Activated CD4-positive, alpha-beta memory T cell treated with anti-CD3 and anti-CD28 coated beads, Interleukin-2, amount 10 ng/mL, durations not matched to agents 7 days and 5 days (primary cell): Measurements from ENCODE around the gene VPS52. TPM values are rescaled to one million over a fixed set of nuclear protein-coding genes. Genes with fewer than 3 reads are reported as not detected.
"Not testable (repeated sequence)": the region's sequence is repeated elsewhere in the genome, so short reads cannot be mapped to it uniquely, and the experiment has no call there.

Source experiments
- CTCF ChIA-PET: fragments of 350-600 bp; sonication (Branson Sonifier 250); formaldehyde crosslinking; loops from one replicate; lab custom pipeline; 2021; ENCODE audit warnings: antibody characterized with exemption, inconsistent platforms; lab: Charles Lee
- POLR2A ChIA-PET: fragments of 350-600 bp; sonication (Branson Sonifier 250); formaldehyde crosslinking; loops from one replicate; lab custom pipeline; 2021; ENCODE audit warnings: antibody characterized with exemption; lab: Charles Lee
- DNase-seq: peaks from one replicate; pipeline ENCODE4 v3.0.0-alpha.2; 2020
- H3K27ac Mint-ChIP-seq: one replicate; pipeline ENCODE4 v1.8.0; 2021; ENCODE audit warnings: mild to moderate bottlenecking, mixed read lengths
- H3K27me3 Mint-ChIP-seq: one replicate; pipeline ENCODE4 v1.8.0; 2021; ENCODE audit warnings: mixed read lengths
- H3K36me3 Mint-ChIP-seq: one replicate; pipeline ENCODE4 v1.8.0; 2021; ENCODE audit warnings: low read depth, mixed read lengths
- H3K4me1 Mint-ChIP-seq: one replicate; pipeline ENCODE4 v1.8.0; 2021; ENCODE audit warnings: mixed read lengths
- H3K4me3 Mint-ChIP-seq: one replicate; pipeline ENCODE4 v1.8.0; 2021; ENCODE audit warnings: mild to moderate bottlenecking, mixed read lengths
- H3K9me3 Mint-ChIP-seq: one replicate; pipeline ENCODE4 v1.8.0; 2021; ENCODE audit warnings: mixed read lengths
- total RNA-seq, 2 experiments: library from RNA; stranded (reverse); gene quantifications; one replicate each; pipeline ENCODE4 v1.2.3, GENCODE V29; 2021

The VPS52 gene
- total RNA-seq, 2 experiments from 2014 or later = 53.1 to 59.7 TPM

DNA sequence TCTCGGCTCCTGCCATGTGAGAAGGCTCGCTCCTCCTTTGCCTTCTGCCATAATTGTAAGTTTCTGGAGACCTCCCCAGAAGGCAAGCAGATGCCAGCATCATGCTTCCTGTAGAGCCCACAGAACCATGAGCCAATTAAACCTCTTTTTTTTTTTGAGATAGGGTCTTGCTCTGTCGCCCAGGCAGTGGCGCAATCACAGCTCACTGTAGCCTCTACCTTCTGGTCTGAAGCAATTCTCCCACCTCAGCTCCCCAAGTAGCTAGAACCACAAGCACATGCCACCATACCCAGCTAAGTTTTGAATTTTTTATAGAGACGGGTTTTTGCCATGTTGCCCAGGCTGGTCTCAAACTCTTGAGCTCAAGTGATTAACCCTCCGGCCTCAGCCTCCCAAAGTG, 34.8 kb downstream of the VPS52 start:
- H3K27me3 Mint-ChIP-seq = peaks cover 41% of the 10 kb centered on the region
- DNase-seq = no peak
- no peak overlapping the region for H3K4me3 Mint-ChIP-seq
- POLR2A ChIA-PET = no interaction called here
- no peak overlapping the region for H3K27ac Mint-ChIP-seq
- peaks cover 2% of the 10 kb centered on the region for H3K4me1 Mint-ChIP-seq
- CTCF ChIA-PET = interaction anchor here (2.6 kb wide), 1 partner anchor 12 kb away, joined by 17 read pairs; no protein-coding TSS in a partner anchor
- no peaks in the 10 kb centered on the region for H3K9me3 Mint-ChIP-seq
- no peaks in the 10 kb centered on the region for H3K36me3 Mint-ChIP-seq

DNA sequence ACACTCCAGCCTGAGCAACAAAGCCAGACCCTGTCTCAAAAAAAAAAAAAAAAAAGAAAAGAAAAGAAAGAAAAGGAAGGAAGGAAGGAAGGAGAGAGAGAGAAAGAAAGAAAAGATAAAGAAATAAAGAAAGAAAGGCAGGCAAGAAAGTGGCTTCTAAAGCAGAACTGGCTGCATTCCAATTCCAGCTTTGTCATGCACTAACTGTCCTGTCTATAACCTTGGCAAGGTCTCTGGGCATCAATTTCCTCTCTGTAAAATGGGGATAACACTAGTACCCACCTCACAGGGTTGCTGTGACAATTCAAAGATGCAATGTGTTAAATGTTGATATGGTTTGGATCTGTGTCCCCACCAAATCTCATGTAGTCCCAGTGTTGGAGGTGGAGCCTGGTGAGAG, 35.3 kb downstream of the VPS52 start:
- no peaks in the 10 kb centered on the region for H3K36me3 Mint-ChIP-seq
- H3K27me3 Mint-ChIP-seq = peaks cover 43% of the 10 kb centered on the region
- DNase-seq = no peak
- H3K4me3 Mint-ChIP-seq = no peak overlapping the region
- H3K9me3 Mint-ChIP-seq = no peaks in the 10 kb centered on the region
- no peaks in the 10 kb centered on the region for H3K4me1 Mint-ChIP-seq
- CTCF ChIA-PET = interaction anchor here (0.5 kb wide), 1 partner anchor 410 kb away, joined by 3 read pairs; no protein-coding TSS in a partner anchor
- POLR2A ChIA-PET = no interaction called here
- H3K27ac Mint-ChIP-seq = no peak overlapping the region

DNA sequence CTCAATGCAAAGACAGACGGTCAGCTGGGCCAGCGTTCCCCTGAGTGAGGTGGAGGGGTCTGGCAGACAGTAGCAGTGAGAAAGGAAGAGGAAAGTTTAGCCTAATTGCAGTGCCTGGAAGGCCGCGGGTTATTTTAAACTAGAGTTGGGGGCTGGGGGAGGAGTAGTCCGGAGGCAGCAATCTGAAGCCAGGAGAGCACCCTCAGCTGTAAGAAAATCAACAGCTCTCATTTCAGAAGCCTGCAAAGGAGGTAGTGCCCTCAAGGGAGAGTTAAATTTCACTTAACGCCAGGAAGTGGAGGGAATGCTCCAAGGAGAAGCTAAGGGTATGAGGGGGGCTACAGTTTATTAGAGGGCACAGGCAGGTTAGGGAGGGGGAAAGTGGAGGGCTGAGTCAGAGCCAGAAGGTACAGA, 36.4 kb downstream of the VPS52 start:
- Mint-ChIP-seq H3K36me3 (no peaks in the 10 kb centered on the region), H3K4me3 (no peak overlapping the region), H3K27ac (no peak overlapping the region), H3K9me3 (no peaks in the 10 kb centered on the region), H3K27me3 (peaks cover 43% of the 10 kb centered on the region), H3K4me1 (no peaks in the 10 kb centered on the region)
- POLR2A ChIA-PET = no interaction called here
- no peak for DNase-seq
- CTCF ChIA-PET = interaction anchor here (1.1 to 1.5 kb wide), 2 partner anchors 10 to 13 kb away, joined by 3 to 6 read pairs; no protein-coding TSS in a partner anchor

DNA sequence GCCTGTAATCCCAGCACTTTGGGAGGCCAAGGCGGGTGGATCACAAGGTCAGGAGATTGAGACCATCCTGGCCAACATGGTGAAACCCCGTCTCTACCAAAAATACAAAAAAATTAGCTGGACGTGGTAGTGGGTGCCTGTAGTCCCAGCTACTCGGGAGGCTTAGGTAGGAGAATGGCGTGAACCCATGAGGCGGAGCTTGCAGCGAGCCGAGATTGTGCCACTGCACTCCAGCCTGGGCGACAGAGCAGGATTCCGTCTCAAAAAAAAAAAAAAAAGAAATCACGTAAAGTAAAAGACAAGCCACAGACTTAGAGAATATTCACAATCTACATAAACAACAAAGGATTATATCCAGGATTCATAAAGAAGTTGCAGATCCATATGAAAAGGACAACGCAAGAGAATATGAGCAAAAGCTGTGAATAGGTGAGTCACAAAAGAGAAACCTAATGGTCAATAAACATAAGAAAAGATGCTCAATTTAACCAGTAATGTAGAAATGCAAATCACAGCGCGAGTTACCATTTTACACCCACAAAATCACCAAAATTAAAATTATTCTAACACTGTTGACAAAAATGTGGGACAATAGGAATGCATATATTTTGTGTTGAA, 45.1 kb downstream of the VPS52 start:
- H3K4me1 Mint-ChIP-seq, H3K4me3 Mint-ChIP-seq, H3K36me3 Mint-ChIP-seq, H3K27ac Mint-ChIP-seq, POLR2A ChIA-PET, H3K9me3 Mint-ChIP-seq, DNase-seq: not testable (repeated sequence)
- H3K27me3 Mint-ChIP-seq = peaks cover 52% of the 10 kb centered on the region
- CTCF ChIA-PET = interaction anchor here (1.2 kb wide), 1 partner anchor 22 kb away, joined by 3 read pairs; no protein-coding TSS in a partner anchor

DNA sequence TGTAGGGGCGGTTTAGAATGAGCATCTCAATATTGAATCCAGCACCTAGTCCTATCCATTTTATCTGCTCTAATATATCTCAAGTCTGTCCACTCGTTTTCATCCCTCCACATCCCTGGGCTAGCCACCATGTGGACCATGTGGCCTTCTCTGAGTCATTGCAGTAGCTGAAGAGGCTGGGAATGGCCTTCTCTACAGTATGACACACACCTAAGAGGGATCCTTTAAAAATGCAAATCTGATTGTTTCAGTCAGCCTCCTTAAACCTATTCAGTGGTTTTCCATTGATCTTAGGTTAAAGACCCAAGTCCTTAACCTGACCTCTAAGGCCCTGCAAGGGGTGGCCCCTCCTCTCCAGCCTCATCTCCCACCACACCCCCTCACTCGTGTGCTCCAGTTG, 54.0 kb downstream of the VPS52 start:
- peaks cover 62% of the 10 kb centered on the region for H3K27me3 Mint-ChIP-seq
- POLR2A ChIA-PET = no interaction called here

DNA sequence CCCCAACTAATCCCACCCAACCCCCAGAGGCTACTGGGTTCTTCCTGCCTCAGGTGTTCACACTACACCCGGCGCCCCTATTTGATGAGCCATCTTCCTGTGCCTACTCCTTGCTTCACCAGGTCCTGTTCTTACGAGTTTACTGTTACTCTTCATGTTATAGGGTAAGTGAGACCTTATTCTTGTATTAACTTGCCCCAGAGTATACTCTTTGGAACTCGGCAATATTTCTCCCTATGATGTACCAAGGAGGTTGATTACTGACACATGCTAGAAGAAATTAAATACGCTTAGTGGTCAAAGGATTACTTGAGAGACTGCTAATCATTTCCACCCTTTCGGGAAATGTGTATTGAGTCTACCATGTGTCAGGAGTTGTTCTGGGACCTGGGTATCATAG, 54.4 kb downstream of the VPS52 start:
- no peak overlapping the region for H3K4me3 Mint-ChIP-seq
- POLR2A ChIA-PET = interaction anchor here (1.1 kb wide), 1 partner anchor 9 kb away, joined by 4 read pairs; the partner anchor contains the start of gene RING1
- peaks cover 16% of the 10 kb centered on the region for H3K4me1 Mint-ChIP-seq
- no peak overlapping the region for H3K27ac Mint-ChIP-seq
- CTCF ChIA-PET = no interaction called here
- H3K27me3 Mint-ChIP-seq = peaks cover 60% of the 10 kb centered on the region
- no peak for DNase-seq
- H3K36me3 Mint-ChIP-seq = peaks cover 11% of the 10 kb centered on the region
- no peaks in the 10 kb centered on the region for H3K9me3 Mint-ChIP-seq

More for the DNA sequence above, 54.0 kb downstream of the VPS52 start:
- no peak for DNase-seq
- Mint-ChIP-seq H3K36me3 (peaks cover 7% of the 10 kb centered on the region), H3K4me3 (no peak overlapping the region), H3K9me3 (no peaks in the 10 kb centered on the region), H3K27ac (no peak overlapping the region), H3K4me1 (peaks cover 13% of the 10 kb centered on the region)
- CTCF ChIA-PET = interaction anchor here (2.0 kb wide), 1 partner anchor 31 kb away, joined by 6 read pairs; no protein-coding TSS in a partner anchor

DNA sequence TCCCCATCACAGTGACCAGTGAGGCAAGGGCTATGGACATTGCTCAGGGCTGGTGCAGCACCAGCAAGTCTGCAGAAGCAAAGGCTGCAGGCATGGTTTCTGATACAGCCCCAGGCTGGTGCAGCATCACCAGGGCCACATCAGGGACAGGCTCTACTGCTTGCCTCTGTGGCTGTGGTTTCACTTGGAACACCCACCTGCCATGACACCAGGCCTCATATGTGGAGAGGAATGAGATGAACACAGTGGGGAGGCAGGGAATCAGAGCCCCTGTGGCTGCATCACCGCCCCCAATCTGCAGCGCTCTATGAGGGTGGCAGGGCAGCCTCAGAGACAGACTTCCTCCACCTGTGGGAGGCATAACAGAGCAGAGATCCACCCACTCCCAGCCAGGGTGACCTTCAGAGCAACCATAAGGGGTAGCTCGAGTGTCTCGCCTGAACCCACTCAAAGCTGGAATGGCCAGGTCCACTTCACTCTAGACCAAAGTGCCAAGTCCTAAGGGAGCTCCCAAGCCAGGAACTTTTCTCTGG, 55.5 kb downstream of the VPS52 start:
- no peak overlapping the region for H3K27ac Mint-ChIP-seq
- DNase-seq = no peak
- H3K4me1 Mint-ChIP-seq = peaks cover 16% of the 10 kb centered on the region

DNA sequence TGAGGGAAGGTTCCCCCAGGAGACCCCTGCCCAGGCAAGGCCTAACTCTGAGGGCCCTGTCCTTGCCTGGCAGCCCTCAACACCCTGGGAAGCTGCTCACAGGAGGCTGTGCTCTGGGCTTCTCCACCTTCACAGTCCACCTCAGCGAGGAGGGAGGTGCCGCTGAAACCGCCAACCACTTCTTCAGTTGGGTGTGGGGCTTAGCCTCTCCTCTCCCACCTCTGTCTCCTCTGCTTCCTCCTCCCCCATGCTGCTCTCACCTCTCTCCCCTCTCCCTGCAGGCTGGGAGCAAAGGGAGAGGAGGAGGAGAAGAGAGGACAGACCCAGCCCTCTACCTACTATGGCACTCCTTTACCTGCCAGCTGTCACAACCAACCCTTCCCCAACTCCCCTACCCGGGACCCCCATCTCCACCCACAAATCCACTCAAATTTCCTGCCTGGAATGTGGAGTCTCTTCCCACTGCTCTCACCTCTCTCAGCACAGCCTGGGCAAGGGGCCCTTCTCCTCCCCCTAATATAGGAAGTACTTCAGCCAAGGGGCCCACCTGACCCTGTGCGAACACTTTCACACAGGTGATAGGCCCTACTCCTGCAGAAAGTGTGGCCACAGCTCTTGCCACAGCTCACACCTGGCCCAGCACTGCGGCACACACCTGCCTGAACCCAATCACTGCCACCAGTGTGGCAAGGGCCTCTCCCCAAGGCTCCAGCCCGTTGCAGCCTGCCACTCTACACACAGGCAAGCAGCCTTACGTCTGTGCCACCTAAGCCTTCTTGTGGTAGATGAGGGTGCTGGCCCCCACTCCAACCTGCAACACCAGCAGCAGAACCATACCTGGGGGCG, 56.2 kb downstream of the VPS52 start:
- Mint-ChIP-seq H3K4me3 (no peak overlapping the region), H3K27ac (no peak overlapping the region), H3K4me1 (peaks cover 16% of the 10 kb centered on the region)

More for the DNA sequence above, 55.5 kb downstream of the VPS52 start:
- ChIA-PET POLR2A (interaction anchor here (1.1 kb wide), 1 partner anchor 8 kb away, joined by 4 read pairs; the partner anchor contains the start of gene RING1), CTCF (no interaction called here)
- peaks cover 52% of the 10 kb centered on the region for H3K27me3 Mint-ChIP-seq
- no peak overlapping the region for H3K4me3 Mint-ChIP-seq
- H3K36me3 Mint-ChIP-seq = peaks cover 15% of the 10 kb centered on the region
- H3K9me3 Mint-ChIP-seq = no peaks in the 10 kb centered on the region

DNA sequence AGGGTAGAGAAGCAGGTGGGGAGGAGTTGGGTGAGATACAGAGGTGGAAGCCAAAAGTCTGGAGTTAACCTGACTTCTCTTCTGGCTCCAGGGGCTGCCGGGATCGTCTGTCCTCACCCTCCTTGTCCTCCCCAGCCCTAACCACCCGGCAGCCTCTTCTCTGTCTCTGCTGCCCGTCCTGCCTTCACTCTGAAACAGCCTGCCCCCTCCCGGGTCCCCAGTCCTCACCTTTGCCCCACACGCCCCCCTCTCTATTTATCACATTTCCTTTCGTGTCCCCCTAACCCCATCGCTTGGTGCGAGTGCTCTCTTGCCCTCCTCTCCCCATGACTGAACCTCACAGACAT, 57.7 kb downstream of the VPS52 start:
- CTCF ChIA-PET = no interaction called here
- no peak overlapping the region for H3K4me3 Mint-ChIP-seq
- no peaks in the 10 kb centered on the region for H3K9me3 Mint-ChIP-seq
- peaks cover 28% of the 10 kb centered on the region for H3K4me1 Mint-ChIP-seq
- H3K36me3 Mint-ChIP-seq = peaks cover 29% of the 10 kb centered on the region
- no peak for DNase-seq
- peaks cover 49% of the 10 kb centered on the region for H3K27me3 Mint-ChIP-seq
- POLR2A ChIA-PET = no interaction called here
- no peak overlapping the region for H3K27ac Mint-ChIP-seq

More for the DNA sequence above, 56.2 kb downstream of the VPS52 start:
- Mint-ChIP-seq H3K27me3 (peaks cover 51% of the 10 kb centered on the region), H3K9me3 (no peaks in the 10 kb centered on the region), H3K36me3 (peaks cover 17% of the 10 kb centered on the region)
- POLR2A ChIA-PET = no interaction called here
- no peak for DNase-seq
- CTCF ChIA-PET = no interaction called here

DNA sequence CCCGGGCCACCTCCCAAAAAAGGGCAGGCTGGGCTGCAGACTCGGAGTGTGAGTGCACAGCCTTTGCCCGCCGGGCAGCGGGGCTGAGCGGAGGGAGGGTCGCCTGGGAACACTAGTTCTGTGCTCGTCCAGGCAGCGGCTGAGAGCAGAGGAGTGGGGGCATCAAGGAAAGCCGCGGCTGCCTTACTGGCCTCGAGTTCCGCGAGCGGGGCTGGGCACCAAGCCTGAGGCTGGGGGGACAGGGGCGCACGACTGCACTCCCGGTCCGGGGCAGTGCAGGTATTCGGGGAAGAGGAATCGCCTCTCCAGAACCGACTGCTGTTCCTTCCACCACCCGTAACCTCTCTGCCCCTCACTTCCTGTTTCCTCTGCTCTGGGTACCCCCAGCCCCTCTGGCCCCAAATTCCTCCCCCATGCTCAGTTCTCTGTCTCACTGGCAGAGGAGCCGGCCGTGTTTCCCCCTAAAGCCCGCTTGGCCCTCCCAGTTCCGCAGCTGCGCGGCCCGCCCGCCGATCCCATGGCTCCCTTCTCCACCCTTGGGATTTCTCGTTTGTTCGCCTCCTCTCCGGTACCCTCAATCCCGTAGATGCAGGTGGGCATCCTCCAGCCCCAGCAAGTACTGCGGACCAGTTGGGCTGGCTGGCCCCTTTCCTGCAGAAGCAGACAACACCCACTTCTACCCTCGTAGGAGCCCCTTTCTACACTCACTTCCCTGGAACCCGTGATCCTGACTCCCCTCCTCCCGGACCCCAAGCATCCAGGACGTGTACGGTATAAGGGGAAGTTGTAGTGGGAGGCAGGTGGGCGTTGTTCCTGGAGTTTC, 58.3 kb downstream of the VPS52 start:
- Mint-ChIP-seq H3K4me1 (peaks cover 31% of the 10 kb centered on the region), H3K4me3 (no peak overlapping the region), H3K9me3 (no peaks in the 10 kb centered on the region), H3K27ac (no peak overlapping the region), H3K27me3 (peaks cover 46% of the 10 kb centered on the region), H3K36me3 (peaks cover 29% of the 10 kb centered on the region)
- ChIA-PET CTCF (no interaction called here), POLR2A (no interaction called here)
- DNase-seq = no peak

DNA sequence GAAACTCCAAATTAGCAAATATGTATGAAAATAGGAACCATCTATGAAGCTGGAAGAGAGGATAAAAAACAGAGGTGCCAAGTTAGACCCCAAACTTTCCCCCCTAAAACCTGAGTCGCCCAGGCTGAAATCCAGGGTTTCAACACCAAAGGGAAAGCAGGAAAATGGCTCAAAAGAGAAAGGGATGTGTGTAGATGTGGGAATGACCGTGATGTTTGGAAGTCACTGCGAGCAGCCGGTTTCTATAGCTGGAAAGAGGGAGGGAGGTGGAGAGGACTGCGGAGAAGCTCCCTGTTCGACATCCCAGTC, 58.9 kb downstream of the VPS52 start:
- CTCF ChIA-PET = no interaction called here
- no peak overlapping the region for H3K27ac Mint-ChIP-seq
- H3K4me1 Mint-ChIP-seq = peaks cover 31% of the 10 kb centered on the region
- POLR2A ChIA-PET = no interaction called here
- H3K9me3 Mint-ChIP-seq = no peaks in the 10 kb centered on the region
- peaks cover 40% of the 10 kb centered on the region for H3K27me3 Mint-ChIP-seq
- DNase-seq = no peak
- no peak overlapping the region for H3K4me3 Mint-ChIP-seq
- H3K36me3 Mint-ChIP-seq = peaks cover 29% of the 10 kb centered on the region

DNA sequence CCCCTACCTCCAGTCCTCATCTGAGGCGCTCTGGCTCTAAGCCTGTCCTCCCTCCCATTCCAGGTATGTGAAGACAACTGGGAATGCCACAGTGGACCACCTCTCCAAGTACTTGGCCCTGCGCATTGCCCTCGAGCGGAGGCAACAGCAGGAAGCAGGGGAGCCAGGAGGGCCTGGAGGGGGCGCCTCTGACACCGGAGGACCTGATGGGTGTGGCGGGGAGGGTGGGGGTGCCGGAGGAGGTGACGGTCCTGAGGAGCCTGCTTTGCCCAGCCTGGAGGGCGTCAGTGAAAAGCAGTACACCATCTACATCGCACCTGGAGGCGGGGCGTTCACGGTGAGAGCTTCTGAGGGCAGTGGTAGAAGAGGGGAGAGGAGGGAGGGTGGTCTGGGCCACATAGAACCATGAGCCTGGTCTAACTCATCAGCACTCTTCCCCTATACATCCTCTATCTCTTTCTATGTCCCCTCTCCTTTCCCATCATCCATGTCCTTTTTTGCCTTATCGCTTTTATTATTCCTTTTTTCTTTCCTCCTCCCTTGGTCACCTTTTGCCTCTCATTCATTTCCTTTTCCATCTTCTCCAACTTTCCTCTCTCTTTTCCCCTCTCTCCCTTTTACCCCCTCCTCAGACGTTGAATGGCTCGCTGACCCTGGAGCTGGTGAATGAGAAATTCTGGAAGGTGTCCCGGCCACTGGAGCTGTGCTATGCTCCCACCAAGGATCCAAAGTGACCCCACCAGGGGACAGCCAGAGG, 59.8 kb downstream of the VPS52 start:
- ChIA-PET CTCF (no interaction called here), POLR2A (no interaction called here)
- no peaks in the 10 kb centered on the region for H3K9me3 Mint-ChIP-seq
- H3K36me3 Mint-ChIP-seq = peaks cover 29% of the 10 kb centered on the region
- no peak overlapping the region for H3K27ac Mint-ChIP-seq
- H3K4me1 Mint-ChIP-seq = peaks cover 33% of the 10 kb centered on the region
- no peak for DNase-seq
- peaks cover 35% of the 10 kb centered on the region for H3K27me3 Mint-ChIP-seq
- no peak overlapping the region for H3K4me3 Mint-ChIP-seq
